Measurements from ENCODE around the gene SNX13. TPM values are rescaled to one million over a fixed set of nuclear protein-coding genes. Genes with fewer than 3 reads are reported as not detected.

SNX13 gene
- total and polyA plus RNA-seq, 8 donors = 5.0 to 31.4 (median 25.0) TPM

DNA sequence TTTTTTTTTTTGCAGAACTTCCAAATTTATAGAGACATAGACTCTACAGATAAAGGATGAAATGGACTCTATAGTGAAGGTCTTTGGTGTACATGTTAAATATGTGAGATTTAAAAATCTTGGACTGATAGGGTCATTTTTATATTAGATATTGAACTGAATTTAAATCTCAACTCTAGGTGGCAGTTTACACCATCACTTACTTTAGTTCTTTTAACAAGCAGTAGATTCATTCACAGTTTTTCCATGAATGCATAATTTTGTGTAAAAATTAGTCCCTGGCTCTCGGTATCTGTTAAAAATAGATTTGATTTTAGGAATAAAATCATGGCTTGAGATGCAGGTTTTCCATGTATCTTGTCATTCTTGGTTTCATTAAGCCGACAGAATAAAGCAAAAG is 31.1 kb upstream of the SNX13 start:
- Histone ChIP-seq H3K36me3 (no peaks in the 10 kb centered on the region), H3K27ac (no peak overlapping the region), H3K4me3 (no peak overlapping the region), H3K27me3 (no peaks in the 10 kb centered on the region), H3K9me3 (no peaks in the 10 kb centered on the region), H3K4me1 (no peaks in the 10 kb centered on the region)
- 47 to 75% methylated on average over 2 of the region's 2 CpGs for WGBS, 2 donors
- intact Hi-C loops (cut with DNase I) = no loop called here
- TF ChIP-seq, protein P1, sequence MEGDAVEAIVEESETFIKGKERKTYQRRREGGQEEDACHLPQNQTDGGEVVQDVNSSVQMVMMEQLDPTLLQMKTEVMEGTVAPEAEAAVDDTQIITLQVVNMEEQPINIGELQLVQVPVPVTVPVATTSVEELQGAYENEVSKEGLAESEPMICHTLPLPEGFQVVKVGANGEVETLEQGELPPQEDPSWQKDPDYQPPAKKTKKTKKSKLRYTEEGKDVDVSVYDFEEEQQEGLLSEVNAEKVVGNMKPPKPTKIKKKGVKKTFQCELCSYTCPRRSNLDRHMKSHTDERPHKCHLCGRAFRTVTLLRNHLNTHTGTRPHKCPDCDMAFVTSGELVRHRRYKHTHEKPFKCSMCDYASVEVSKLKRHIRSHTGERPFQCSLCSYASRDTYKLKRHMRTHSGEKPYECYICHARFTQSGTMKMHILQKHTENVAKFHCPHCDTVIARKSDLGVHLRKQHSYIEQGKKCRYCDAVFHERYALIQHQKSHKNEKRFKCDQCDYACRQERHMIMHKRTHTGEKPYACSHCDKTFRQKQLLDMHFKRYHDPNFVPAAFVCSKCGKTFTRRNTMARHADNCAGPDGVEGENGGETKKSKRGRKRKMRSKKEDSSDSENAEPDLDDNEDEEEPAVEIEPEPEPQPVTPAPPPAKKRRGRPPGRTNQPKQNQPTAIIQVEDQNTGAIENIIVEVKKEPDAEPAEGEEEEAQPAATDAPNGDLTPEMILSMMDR (IDR thresholded peaks at IDR 0.05) = no peak
- ATAC-seq (no peak), FAIRE-seq (no peak), DNase-seq (no peak)

DNA sequence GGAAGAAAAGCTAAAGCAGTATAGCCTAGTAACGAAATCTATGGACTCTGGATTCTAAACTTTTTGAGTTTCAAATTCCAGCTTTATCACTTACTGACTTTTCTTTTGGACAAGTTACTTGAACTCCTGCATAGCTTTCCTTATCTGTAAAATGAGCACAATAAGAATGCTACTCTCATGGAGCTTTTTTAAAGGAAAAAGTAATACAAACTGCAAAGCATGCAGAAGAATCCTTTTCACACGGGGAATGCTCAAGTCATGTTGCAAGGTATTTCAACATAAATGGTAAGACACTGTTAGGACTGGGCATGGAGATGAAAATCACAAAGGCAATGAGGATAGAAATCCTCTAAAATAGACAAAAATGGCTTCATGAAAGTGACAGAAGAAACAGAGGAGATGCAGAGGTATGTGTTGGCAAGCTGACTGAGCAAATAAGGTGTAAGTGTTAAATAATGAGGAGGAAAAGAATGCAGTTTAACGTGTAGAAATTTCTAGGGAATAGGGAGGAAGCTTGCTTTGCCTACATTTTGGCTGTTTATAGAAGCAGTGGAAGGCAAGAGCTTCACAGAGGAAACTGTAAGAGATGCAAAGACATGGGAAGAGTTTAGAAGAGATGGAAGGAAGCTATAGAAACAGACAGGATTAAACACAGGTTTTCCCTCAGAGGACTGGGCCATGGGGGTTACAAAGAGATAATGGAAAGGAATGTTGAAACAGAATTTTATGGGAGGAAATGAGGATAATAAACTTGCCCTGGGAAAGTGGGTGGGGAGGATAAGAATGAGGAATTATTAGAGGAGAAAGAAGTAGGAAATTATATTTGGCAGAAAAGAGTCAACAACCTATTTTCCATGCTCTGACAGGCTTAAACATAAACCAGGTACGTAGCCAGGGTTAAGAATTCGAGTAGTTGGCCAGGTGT is 28.8 kb upstream of the SNX13 start:
- Histone ChIP-seq H3K9me3 (no peaks in the 10 kb centered on the region), H3K4me1 (no peaks in the 10 kb centered on the region), H3K27ac (no peak overlapping the region), H3K36me3 (no peaks in the 10 kb centered on the region), H3K27me3 (no peaks in the 10 kb centered on the region), H3K4me3 (no peak overlapping the region)
- intact Hi-C loops (cut with DNase I) = no loop called here
- FAIRE-seq = no peak
- no peak for ATAC-seq
- TF ChIP-seq, protein P1 (IDR thresholded peaks at IDR 0.05) = no peak
- DNase-seq = no peak
- WGBS, 2 donors = 38 to 43% methylated on average over 5 of the region's 5 CpGs

DNA sequence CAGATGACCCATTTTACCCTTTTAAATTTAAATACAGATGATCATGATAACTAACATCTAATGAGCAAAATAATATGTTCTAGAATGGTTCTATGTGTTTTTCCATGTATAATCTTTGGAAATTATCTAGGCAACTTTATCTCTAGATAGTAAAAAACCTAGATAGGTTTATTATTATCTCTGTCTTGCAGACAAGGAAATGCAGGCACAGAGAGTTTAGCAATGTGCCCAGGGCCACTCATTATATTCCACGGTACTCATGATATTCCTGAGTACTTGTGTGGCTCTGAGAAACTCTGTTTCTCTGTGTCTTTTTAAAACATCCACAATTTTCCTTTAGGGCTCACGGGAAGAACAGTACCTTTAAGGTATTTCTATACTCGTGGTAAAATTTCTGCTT is 26.4 kb upstream of the SNX13 start:
- Histone ChIP-seq H3K27ac (no peak overlapping the region), H3K27me3 (no peaks in the 10 kb centered on the region), H3K9me3 (no peaks in the 10 kb centered on the region), H3K36me3 (no peaks in the 10 kb centered on the region), H3K4me3 (no peak overlapping the region), H3K4me1 (no peaks in the 10 kb centered on the region)
- WGBS, 2 donors = 73% methylated on average over 3 of the region's 3 CpGs
- intact Hi-C loops (cut with DNase I) = no loop called here
- ATAC-seq (no peak), FAIRE-seq (no peak), DNase-seq (no peak)
- TF ChIP-seq, protein P1 (IDR thresholded peaks at IDR 0.05) = no peak

DNA sequence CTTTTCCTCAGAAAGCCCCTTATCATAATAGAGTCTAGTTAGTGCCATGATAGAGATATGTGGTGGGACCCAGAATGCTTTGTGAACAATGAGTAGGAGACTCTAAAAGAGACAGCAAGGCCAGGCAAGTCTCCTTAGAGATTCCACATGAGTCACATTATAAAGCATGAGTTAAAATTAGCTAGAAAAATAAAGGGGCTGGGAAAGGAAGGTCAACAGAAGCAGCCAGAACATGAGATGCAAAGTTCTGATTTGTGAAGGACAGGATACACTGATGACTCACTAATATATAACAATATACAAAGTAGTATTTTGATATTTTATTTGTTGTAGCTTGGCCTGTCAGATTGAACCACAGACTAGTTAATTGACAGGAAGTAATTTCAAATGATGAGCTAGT is 25.3 kb upstream of the SNX13 start:
- Histone ChIP-seq H3K36me3 (no peaks in the 10 kb centered on the region), H3K9me3 (no peaks in the 10 kb centered on the region), H3K27me3 (no peaks in the 10 kb centered on the region), H3K27ac (no peak overlapping the region), H3K4me3 (no peak overlapping the region), H3K4me1 (no peaks in the 10 kb centered on the region)
- intact Hi-C loops (cut with DNase I) = no loop called here
- ATAC-seq = no peak
- TF ChIP-seq, protein P1 (IDR thresholded peaks at IDR 0.05) = no peak
- no peak for DNase-seq
- no peak for FAIRE-seq

DNA sequence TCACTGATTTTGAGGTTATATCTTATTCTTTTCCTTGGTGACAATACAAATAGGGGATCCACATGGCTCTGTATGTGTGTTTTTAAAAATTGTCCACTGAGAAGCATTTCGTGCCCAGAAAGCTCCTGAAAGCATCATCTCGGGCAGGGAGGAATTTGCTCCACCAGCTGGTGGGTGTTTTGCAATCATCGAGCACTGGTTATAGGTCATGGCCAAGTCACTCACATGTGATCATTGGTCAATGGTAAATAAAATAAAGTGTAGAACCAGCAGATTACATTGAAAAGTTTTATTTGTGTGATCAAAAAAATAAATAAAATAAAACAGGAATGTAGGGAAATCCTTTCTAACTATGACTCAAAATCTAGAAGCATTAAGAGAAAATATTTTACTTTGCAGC is 23.0 kb upstream of the SNX13 start:
- Histone ChIP-seq H3K36me3 (no peaks in the 10 kb centered on the region), H3K4me1 (no peaks in the 10 kb centered on the region), H3K27me3 (no peaks in the 10 kb centered on the region), H3K9me3 (no peaks in the 10 kb centered on the region), H3K4me3 (no peak overlapping the region), H3K27ac (no peak overlapping the region)
- no peak for FAIRE-seq
- 42 to 68% methylated on average over 3 of the region's 3 CpGs for WGBS, 2 donors
- TF ChIP-seq, protein P1 (IDR thresholded peaks at IDR 0.05) = no peak
- intact Hi-C loops (cut with DNase I) = no loop called here
- DNase-seq = no peak
- no peak for ATAC-seq

All from pancreas (tissue), 10 donors.